Stimulated activated CD4-positive, alpha-beta T cell treated with anti-CD3 and anti-CD28 coated beads, Interleukin-15, amount 100 ng/mL, for 48 hours (primary cell): ENCODE results near the gene SMIM43.

Experiments used
- DNase-seq, 2 donors: peaks; one replicate each; pipeline ENCODE4 v3.0.0-alpha.2; 2020; ENCODE audit warnings: low read depth in 2 of 2

The SMIM43 gene

DNA sequence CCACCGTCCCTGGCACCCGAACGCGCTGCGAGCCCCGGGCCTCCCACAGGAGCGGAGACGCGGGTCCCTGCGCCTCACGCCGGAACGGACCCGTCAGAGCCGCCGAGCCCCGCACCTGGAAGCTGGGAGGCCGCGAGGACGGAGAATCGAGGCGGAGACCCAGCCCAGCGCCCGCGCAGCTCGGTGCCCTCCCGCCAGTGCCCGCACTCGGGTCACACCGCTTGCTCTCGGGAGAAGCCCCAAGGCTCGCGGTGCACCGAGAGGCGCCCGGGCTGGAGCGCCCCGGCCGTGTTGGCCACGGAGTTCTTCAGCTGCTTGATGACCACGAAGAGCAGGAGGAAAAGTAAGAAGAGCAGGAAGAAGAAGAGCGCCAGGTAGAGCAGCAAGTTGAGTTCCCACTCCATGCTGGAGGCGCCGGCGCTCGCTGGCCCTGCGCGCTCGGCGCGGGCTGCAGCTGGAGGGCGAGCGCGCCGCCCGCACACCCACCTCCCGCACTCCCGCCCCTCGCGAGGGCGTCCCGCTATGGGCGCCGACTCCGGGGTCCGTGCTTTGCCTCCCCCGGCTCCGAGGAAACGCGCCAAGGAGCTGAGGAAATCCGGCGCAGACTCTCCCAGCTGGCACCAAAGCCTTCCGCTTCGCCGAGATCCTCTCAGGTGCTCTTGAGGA, at the start of gene SMIM43:
Gene SMIM43, minus strand, starts transcription at position 463 of the 666 bp plus-strand sequence. Its CDS starts 59 bp downstream, at position 404.
- no peak for DNase-seq

DNA sequence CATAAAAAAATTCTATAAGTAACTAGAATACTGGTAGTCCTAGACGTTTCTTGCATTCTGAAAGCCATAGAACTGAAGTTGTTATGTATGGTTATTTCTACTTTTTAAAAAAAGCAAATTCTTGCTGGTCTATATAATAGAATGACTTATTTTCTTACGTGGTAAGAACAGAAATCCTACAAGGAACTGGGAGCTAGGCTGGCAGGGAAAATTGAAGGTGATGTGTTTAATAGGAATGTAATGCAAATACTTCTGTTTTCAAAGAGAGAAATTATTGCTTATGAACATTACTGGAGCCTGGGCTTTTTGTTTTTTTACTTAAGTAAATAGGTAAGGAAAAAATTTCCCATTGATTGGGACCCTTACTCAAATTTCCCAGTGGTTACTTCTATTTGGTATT, 49.8 kb upstream of the SMIM43 start:
- no peak for DNase-seq

DNA sequence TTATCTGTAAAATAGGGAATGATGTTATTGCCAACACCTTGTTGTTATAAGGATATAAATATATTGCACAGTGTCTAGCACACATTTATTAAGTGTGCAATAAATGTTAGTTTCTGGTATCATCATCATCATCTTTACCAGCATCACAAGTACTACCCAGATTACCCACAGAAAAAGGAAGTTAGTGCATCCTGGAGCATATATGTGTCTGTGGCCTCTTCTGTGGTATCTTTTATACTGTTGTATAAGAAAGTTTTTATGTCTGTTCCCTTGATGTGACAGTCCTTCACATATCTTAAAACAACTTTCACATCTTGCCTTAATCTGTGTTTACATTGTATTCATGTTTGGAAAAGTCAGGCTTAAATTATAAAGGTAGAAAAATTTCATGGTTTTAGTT, 46.2 kb upstream of the SMIM43 start:
- no peak for DNase-seq

DNA sequence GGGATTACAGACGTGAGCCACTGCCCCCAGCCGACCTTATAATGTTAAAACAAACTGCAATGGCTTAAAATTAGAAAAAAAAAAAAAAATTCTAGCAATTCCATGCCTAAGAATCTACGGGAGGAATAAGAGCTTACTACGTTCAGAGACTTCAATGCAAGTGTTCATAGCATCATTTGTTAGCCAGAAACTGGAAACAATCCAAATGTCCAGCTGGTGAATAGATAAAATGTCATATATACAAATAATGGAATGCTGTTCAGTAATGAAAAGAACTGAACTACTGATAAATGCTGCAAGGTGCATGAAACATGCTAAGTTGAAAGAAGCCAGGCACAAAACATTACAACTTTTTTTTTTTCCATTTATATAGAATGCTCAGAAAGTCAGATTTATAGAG, 41.4 kb upstream of the SMIM43 start:
- DNase-seq, result no peak

DNA sequence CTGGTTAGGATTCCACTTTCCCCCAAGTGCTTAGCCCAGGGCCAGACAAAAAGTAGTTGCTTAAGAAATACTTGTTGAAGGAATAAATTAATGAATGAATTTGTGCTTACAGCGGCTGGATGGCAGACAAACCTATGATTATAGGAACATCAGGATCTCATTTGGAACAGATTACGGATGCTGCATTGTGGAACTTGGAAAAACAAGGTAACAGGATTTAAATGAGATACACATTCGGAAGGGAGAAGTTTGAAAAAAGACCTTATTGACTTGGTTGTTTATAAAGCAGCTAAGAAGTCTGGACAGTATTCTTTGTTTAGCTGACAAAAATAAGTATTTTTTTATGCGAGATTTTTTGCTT, 36.7 kb upstream of the SMIM43 start:
- no peak for DNase-seq

DNA sequence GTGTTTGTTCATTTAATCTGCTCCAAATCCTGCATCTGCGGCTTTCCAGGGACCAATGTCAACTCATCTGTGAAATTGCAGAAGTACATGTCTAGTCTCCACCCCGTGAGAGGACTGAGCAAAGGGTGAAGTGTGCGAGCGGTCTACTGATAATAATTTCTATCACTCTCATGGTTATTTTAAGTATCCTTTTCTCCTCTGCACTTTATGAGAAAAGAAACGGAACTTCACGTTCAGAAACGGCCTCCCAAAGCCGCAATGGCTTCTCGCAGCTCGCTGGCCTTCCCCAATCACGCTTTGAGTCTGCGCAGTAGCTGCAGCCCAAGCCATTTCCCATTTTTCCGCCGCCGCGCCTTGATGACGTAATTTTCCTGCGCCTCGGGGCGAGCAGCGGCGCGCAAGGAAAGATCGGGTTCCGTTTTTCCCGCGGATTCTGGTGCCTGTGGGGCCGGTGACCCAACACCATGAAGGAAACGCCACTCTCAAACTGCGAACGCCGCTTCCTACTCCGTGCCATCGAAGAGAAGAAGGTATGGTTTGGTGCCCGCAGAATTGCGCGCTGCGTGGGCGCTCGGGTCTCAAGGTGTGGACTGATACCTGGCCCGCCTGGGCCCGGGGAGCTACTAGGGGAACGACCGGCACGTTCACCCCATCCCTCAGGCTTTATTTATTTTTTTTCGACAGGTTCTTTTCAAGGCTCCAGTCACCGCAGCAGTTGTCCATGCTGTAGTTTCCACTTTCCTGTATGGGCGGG, 36.2 kb upstream of the SMIM43 start, which contains the start of gene EXOSC9:
Gene EXOSC9, plus strand, starts transcription at position 363 of the 754 bp plus-strand sequence. Its CDS starts 102 bp downstream, at position 465.
- DNase-seq, result peak; percentile 84 to 91

DNA sequence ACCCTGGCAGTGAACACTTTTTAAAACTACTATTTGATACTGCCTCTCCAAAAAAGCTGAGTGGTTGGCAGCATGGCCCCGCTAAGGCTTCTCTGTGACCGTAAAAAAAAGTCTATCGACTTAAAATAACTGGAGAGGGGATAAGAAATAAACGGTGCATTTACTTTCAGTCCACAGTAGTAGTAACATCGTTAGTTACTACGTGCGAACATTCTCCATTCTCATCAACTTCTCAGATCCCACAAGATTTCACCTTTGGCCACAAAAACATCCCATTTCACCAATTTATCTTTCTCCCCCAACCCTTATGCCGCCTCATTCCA, 35.6 kb upstream of the SMIM43 start:
- DNase-seq, result no peak

DNA sequence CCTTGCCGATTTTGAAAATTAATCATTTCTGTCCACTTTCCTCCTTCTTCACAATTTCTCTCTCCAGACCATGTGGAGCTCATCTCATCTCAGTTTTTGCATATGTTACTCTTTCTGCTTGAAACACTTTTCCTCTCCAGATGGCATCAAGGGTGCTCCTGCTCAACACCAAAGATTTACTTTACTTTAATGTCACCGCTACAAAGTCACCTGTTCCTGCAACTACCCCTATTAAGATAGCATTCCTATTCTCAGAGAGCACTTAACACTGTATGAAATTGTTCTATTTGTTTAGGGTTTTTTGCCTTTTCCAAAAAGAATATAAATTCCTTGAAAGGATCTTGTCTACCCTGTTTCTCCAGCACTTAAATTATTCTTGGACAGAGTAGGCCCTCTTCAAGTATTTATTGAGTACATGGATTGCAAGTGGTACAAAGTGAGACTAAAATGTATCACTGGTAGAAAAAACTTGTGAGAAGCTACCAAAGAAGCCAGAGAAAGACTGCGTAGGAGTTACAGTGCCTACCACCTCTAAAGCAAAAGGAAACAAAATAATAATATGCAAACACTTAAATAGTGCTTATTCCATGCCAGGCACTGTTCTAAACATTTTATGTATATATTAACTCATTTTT, 35.0 kb upstream of the SMIM43 start:
- no peak for DNase-seq

DNA sequence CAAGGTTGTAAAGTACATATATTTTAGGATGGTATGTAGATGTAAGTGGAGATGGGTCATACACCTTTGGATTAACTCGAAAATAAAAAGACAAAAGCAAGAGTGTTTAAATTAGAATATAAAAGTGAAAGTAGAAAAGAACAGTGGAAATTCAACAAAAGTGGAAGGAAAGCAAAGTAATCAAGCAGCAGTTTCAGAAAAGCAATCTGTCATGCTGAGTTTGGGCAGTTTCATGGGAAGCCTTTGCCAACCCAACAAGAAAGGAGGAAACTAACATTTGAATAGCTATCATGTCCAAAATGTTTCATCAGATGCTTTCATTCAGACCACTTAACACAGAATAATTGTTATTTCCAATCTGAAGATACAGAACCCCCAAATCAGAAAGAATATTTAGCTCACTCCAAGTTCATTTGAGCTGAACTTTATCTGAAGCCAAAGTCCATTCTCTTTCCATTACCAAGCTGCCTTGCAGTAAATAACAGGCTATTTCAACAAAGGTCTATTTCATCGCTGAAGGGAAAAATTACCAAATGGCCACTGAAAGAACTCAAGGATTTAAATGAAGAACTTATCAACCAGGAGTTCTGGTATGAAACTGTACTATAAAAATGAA, 34.4 kb upstream of the SMIM43 start:
- DNase-seq, result no peak

DNA sequence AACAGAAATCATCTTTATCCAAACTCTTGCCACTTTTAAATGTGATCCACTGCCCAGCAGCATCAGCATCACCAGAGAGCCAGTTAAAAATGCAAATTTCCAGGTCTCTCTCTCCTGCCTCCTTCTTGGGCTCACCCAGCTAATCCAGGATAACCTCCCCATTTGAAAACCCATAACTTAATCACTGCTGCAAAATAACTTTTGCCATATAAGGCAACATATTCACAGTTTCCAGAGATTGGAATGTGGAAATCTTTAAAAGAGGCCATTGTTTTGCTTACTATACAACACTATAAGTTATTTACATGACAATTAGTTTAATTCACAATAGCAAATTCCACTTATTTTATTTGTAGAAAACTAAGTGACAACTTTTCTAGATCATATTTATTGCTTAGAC, 31.3 kb upstream of the SMIM43 start:
- DNase-seq, result no peak

DNA sequence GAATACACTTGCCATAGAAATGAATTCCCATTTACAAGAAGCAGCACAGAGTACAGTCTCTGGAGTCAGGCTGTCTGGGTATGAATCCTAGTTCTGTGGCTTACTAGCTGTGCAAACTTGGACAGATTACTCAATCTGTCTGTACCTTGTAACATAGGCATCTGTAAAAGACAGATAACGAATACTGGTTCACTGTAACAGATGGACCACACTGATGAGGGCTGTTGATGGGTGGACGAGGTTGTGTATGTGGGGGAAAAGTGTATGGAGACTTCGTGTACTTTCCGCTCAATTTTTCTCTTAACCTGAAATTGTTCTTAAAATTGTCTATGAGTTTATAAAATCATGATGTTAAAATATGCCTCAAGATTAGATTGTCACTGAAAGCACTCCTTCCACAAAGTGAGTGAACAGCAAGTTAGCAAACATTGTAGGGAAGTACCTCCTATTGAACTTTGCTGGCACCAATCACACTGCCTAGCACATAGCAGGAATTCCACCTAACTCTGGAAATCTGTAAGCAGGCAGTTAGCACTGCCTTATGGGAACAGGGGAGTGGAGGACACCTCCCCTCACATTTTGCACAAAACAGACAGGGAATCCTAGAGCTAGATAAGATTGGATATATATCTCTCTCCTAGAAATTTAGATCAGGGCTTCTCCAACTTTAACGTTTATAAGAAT, 29.7 kb upstream of the SMIM43 start:
- no peak for DNase-seq

DNA sequence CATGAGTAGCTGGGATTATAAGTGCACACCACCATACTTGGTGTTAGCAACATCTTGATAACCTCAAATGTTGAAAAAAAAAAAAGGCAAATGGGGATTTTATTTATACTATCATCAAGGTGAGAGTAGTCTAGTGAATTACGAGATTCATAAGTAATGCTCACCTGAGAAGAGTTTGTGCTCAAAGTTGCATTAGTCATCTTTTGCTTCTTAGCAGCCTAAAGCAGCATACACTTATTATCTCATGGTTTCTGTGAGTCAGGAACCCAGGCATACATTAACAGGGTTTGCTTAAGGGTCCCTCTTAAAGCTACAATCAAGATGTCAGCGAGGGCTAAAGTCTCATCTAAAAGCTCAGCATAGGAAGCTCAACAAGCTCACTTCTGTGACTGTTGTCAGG, 28.0 kb upstream of the SMIM43 start:
- no peak for DNase-seq

DNA sequence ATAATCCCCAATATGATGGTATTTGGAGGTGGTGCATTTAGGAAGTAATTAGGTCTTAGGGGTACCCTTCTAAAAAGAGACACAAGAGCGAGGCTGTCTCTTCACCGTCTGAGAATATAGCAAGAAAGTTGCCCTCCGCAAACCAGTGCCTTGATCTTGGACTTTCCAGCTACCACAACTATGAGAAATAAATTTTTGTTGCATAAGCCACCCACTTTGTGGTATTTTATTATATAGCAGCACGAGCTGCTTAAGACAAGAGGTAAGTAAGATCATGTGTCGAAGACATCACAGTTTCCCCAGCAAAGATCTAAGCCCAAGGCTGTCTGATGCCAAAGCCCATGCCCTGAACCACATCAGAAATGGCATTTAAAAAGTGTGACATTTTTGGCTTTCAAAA, 26.5 kb upstream of the SMIM43 start:
- no peak for DNase-seq

DNA sequence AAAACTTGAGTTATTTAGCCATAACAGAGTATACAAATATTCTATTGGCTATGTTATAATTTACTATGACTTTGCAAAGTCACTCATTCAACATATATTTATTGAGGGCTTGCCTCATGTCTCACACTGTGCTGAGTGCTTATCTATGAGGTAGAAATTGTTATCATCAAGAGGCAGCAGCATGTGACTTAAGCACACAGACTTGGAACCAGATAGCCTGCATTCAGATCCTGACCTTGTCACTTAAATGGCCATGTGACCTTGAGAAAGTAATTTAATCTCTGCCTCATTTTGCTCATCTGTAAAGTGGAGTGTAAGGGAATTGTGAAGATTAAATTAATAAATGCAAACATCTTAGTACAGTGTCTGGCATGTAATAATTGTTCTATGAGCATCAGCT, 26.0 kb upstream of the SMIM43 start:
- DNase-seq, result no peak

DNA sequence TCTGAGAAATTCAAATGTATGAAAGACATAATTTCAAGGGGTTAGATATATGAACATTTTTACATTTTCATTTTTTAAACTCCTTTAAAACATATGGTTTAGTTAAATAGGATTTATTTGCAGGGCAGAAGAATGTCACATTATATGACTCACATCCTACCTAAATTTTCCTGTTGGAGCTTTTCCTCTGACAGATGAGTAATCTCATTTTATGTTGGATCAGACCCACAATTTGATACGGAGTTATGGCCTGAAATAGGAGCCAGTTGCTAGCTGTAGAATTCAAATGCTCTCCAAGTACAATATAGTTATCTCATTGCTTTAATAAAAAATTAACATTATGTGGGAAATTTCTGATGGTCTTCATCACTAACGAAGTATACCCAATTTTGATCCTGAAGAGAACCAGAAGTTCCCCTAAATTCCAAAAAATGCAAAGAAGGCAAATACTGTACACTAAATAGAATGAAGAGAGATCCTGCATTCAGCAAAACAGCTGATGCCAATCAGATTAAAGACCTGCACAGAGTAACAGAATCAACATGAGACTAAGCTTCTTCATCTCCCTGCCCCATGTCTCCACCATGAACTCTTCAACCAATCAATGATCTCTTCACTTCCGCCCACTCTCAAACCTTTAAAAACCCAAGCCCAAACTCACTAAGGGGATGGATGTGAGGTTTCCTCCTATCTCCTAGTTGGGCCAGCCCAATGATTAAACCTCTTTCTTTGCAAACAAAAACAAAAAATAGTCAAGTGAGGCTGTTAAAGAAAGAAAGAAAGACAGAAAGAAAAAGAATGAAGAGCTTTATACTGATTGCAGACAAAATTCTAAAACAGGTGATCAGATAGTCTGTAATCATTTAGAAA, 25.2 kb upstream of the SMIM43 start:
- no peak for DNase-seq

DNA sequence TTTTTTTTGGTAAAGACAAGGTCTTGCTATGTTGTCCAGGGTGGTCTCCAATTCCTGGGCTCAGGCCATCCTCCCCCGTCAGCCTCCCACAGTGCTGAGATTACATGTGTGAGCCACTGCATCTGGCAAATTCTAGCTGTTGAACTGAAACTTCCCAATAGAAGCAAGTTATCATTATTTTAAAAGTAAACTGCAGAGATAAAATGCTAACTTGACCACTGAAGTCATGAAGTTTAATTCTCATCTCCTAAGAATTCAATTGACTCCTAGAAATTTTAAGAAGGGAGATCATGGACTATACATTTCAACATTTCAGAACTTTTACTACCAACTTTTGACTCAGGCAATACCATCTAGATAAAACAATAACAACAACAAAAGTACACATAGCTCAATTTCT, 24.5 kb upstream of the SMIM43 start:
- DNase-seq, result no peak

DNA sequence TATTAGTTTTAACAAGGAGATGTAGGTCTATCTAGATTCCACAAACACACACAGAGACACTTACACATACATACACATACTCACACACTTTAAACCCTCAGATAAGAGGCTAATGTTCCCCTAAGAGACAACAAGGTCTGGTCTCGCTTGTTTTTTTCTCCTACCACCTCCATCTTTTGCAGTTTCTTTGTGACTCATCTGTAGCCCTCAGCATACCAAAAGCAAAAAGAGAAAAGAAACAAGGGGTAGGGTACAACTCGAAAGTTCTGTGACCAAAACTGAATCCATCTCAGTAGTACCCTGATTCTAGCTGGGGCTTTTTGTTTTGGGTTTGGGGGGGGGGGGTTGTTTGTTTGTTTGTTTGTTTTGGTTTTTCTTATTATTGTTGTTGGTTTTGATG, 23.9 kb upstream of the SMIM43 start:
- DNase-seq, result no peak

DNA sequence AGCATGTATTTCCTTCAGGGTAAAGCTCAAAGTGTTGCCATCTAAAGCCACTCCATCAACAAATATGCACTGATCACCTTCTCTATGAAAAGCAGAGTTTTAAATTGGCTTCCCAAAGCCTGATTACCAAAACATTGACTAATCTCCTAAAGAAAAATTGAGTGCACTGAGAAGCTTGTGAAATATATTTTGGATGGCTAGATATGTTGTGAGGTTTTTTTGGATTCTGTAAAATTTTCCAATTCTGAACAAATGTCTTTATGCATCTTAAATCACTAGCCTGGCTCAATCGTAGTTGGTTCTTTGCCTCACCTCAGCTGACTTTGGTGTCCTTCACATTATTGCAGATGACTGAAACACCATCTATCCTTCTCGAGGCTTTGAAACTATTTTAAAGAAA, 21.3 kb upstream of the SMIM43 start:
- DNase-seq, result no peak

DNA sequence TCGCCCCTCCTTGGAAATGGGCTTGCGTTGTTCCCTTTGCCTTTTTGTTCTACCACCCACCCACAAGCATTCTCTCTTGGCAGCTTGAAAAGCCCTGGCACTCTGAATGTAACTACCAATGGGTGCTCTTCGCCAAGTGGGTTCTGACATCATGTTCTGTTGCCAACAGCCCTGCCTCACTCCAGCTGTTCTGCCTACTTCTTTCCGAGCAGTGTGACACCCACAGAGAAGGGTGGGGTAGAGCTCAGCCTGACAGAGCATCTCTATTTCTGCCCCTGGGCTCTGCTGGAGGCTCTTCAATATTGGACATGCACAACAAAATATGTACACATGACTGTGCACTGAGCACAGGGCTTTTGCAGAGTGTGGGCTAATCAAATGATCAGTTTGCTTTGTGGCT, 20.5 kb upstream of the SMIM43 start:
- DNase-seq, result no peak

DNA sequence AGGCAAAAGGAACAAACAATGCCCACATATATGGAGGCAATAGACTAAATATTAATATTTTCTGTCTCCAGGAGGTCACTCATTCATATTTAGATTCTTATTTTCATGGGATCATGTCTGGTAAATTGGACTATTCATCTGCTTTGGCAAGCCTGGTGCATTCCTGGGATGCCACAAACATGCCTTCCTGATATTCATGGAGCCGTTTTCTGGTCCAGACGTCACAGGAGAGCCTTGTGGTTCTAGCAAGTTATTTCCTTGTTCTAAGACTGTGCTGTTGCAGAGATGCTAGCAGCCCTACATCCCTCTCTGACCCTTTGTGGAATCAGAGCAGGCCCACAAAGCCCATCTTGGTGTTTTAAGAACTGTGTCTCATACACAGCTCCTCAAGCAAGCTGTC, 20.0 kb upstream of the SMIM43 start:
- no peak for DNase-seq

DNA sequence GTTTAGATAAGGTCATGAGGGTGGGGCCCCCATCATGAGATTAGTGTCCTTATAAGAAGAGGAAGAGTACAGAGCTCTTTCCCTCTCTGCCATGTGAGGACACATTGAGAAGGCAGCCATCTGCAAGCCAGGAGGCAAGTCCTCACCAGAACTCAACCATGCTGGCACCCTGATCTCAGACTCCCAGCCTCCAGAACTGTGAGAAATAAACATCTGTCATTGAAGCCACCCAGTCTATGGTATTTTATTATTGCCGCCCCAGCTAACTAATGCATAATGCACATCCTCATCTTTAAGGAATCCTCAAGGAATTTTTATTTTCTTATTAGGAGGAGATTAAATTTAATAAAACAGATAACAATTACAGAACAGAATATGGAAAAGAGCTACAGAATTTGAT, 19.4 kb upstream of the SMIM43 start:
- DNase-seq, result no peak
